Upper lobe of left lung (tissue), 4 donors: ENCODE results near the gene IL1RL2.
A peak's percentile ranks its signal among the peaks of the same experiment; 100 is the strongest.

ENCODE experiments used
- EP300 ChIP-seq, 4 donors: sonication (generic); formaldehyde crosslinking; IDR thresholded peaks; one replicate each; pipeline ENCODE4 v1.5.1; 2017; ENCODE audit warnings: antibody characterized with exemption in 4 of 4, control low read depth in 2 of 4
- POLR2A ChIP-seq, 4 donors: fragments of 450-650 bp; IDR thresholded peaks; one replicate each; pipeline ENCODE4 v1.5.1; 2016 to 2017; ENCODE audit warnings: antibody characterized with exemption in 4 of 4, mild to moderate bottlenecking in 2 of 4
- POLR2AphosphoS5 ChIP-seq, 2 donors: sonication (generic); formaldehyde crosslinking; IDR thresholded peaks; one replicate each; pipeline ENCODE4 v1.5.1; 2017; ENCODE audit warnings: antibody characterized with exemption in 2 of 2
- TF ChIP-seq, protein P1 (sequence below), 6 experiments: fragments of 450-650 bp in 4 of 6; fragments of 200-600 bp in 2 of 6; sonication (generic) in 2 of 6; IDR thresholded peaks; one replicate each; pipeline ENCODE4 v1.5.1; 2016 to 2019; ENCODE audit warnings: antibody characterized with exemption in 6 of 6

DNA sequence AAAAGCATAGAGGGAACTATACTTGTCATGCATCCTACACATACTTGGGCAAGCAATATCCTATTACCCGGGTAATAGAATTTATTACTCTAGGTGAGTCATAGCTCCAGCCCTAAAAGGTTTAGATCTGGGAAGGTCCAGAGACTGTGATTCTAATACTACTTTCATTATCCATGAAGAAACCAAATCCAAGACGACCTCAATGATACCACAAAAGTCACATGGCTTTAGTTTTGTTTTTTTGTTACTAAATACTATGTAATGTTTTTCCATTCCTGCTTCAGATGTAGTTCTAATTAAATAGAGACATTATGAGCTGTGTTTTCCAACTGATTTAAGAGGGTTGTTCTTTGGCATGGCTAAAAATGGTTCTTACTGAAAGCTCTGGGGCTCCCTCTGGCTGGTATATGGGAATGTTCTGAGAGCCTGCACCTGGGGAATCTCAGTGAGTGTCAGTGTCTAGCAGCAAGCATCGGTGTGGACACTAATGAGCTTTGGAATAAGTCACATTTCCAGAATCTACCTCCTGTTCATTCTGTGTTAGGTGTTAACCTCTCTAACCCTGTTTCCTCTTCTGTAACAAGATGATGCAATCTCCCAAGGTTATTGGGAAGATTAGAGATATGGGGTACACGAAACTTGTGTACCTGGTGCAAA lies 20.5 kb upstream of the IL1RL2 start:
- TF ChIP-seq POLR2A (IDR thresholded peaks at IDR 0.05), result no peak
- TF ChIP-seq POLR2AphosphoS5 (IDR thresholded peaks at IDR 0.05), result no peak
- TF ChIP-seq, protein P1, sequence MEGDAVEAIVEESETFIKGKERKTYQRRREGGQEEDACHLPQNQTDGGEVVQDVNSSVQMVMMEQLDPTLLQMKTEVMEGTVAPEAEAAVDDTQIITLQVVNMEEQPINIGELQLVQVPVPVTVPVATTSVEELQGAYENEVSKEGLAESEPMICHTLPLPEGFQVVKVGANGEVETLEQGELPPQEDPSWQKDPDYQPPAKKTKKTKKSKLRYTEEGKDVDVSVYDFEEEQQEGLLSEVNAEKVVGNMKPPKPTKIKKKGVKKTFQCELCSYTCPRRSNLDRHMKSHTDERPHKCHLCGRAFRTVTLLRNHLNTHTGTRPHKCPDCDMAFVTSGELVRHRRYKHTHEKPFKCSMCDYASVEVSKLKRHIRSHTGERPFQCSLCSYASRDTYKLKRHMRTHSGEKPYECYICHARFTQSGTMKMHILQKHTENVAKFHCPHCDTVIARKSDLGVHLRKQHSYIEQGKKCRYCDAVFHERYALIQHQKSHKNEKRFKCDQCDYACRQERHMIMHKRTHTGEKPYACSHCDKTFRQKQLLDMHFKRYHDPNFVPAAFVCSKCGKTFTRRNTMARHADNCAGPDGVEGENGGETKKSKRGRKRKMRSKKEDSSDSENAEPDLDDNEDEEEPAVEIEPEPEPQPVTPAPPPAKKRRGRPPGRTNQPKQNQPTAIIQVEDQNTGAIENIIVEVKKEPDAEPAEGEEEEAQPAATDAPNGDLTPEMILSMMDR (IDR thresholded peaks at IDR 0.05), result peak in 5 of 6 experiments; percentile 26 to 62 (median 47)
- TF ChIP-seq EP300 (IDR thresholded peaks at IDR 0.05), result no peak
